Esophagus muscularis mucosa (tissue), 3 donors: ENCODE data around the gene CPA2.

ENCODE experiments used
- POLR2A ChIP-seq: fragments of 450-650 bp; IDR thresholded peaks from one replicate; pipeline ENCODE4 v1.6.1; 2017; ENCODE audit warnings: antibody characterized with exemption, moderate library complexity, mild to moderate bottlenecking, low read depth
- TF ChIP-seq, protein P1 (sequence below), 3 experiments: fragments of 200-600 bp in 2 of 3; fragments of 450-650 bp in 1 of 3; sonication (generic) in 2 of 3; IDR thresholded peaks; one replicate each; pipeline ENCODE4 v1.5.1; 2017 to 2019; ENCODE audit warnings: antibody characterized with exemption in 3 of 3, mild to moderate bottlenecking in 2 of 3, moderate library complexity in 1 of 3

DNA sequence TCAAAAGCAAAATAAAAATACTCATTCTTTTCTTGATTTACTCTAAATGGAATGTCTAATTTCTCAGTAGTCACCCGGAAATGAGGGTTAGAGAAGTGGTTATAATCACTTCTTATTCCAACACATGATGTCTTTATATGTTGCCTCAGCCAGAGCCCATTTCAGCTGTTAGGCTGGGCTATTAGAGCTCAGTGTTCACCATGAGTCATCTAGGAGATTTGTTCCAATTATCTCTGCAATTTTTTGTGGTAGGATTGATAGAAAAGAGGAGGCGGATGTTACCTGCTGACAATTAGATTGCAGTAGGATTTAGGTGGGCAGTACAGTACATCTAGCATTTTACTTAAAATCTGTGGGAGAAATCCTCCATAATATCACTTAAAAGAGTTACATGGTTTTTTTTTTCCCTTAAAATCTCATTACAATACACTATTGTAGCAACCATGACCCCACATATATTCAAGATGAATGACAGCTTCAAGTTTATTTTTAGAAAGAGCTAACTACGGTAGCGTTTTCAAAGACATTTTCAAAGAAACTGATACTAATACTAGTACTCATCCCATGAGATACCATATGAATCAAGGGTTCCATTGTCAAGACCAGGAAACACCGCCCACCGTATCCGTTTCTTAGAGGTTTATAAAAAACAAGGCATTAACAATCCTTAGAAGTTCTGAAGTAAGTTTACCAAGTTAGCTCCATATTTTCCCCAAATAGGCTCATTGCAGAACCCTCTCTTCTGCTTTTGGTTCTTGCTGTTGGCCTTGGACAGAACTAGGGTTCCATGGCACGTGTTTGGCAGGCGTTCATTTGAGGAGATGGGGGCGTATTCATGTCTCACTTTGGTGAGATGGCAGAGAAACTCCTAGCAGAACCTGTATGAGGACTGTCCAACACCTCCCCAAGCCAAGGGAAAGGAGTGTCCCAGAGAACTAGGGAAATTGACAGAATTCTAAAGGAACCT, 10.4 kb downstream of the CPA2 start:
- TF ChIP-seq, protein P1, sequence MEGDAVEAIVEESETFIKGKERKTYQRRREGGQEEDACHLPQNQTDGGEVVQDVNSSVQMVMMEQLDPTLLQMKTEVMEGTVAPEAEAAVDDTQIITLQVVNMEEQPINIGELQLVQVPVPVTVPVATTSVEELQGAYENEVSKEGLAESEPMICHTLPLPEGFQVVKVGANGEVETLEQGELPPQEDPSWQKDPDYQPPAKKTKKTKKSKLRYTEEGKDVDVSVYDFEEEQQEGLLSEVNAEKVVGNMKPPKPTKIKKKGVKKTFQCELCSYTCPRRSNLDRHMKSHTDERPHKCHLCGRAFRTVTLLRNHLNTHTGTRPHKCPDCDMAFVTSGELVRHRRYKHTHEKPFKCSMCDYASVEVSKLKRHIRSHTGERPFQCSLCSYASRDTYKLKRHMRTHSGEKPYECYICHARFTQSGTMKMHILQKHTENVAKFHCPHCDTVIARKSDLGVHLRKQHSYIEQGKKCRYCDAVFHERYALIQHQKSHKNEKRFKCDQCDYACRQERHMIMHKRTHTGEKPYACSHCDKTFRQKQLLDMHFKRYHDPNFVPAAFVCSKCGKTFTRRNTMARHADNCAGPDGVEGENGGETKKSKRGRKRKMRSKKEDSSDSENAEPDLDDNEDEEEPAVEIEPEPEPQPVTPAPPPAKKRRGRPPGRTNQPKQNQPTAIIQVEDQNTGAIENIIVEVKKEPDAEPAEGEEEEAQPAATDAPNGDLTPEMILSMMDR (IDR thresholded peaks at IDR 0.05), result no peak
- TF ChIP-seq POLR2A, result no peak
